Stimulated activated CD8-positive, alpha-beta memory T cell treated with anti-CD3 and anti-CD28 coated beads, Interleukin-2, amount 100 ng/mL, for 48 hours (primary cell): ENCODE results near the gene IMP4.

ENCODE experiments used
- DNase-seq, 2 donors: peaks; one replicate each; pipeline ENCODE4 v3.0.0-alpha.2; 2020; ENCODE audit warnings: low read depth in 2 of 2

Gene IMP4

GRCh38 chr2:130357864-130358263 is 15.2 kb downstream of the IMP4 start:
- no peak for DNase-seq

- DNase-seq = no peak
Observed at GRCh38 chr2:130358420-130359350, 16.0 kb downstream of the IMP4 start.

- DNase-seq = no peak
Observed at GRCh38 chr2:130359466-130359865, 16.8 kb downstream of the IMP4 start.

GRCh38 chr2:130363479-130363878 is 20.8 kb downstream of the IMP4 start:
- no peak for DNase-seq

GRCh38 chr2:130365075-130365474 is 22.4 kb downstream of the IMP4 start:
- DNase-seq = no peak

- no peak for DNase-seq
Observed at GRCh38 chr2:130365963-130366362, 23.3 kb downstream of the IMP4 start.

GRCh38 chr2:130366720-130367119 is 24.0 kb downstream of the IMP4 start:
- no peak for DNase-seq

- DNase-seq = no peak
Observed at GRCh38 chr2:130368786-130369185, 26.1 kb downstream of the IMP4 start.

- no peak for DNase-seq
Observed at GRCh38 chr2:130369311-130369964, 26.7 kb downstream of the IMP4 start.

GRCh38 chr2:130369965-130370341 is 27.3 kb downstream of the IMP4 start:
- no peak for DNase-seq

GRCh38 chr2:130370490-130370889 is 27.8 kb downstream of the IMP4 start:
- no peak for DNase-seq

GRCh38 chr2:130371723-130372054 is 29.0 kb downstream of the IMP4 start:
- no peak for DNase-seq

- DNase-seq = peak; percentile 75 to 79
Observed at GRCh38 chr2:130372055-130372832, 29.5 kb downstream of the IMP4 start.

- no peak for DNase-seq
Observed at GRCh38 chr2:130372833-130373807, 30.4 kb downstream of the IMP4 start.

- DNase-seq = no peak
Observed at GRCh38 chr2:130373808-130374365, 31.2 kb downstream of the IMP4 start.

GRCh38 chr2:130374587-130375290 is 32.0 kb downstream of the IMP4 start:
- no peak for DNase-seq

- DNase-seq = no peak
Observed at GRCh38 chr2:130375291-130376266, 32.9 kb downstream of the IMP4 start.

- no peak for DNase-seq
Observed at GRCh38 chr2:130376433-130377293, 34.0 kb downstream of the IMP4 start.
